RWPE2 (cell line): Measurements from ENCODE around the gene FOXP2.

Experiments
- ATAC-seq: fragments of 200-7000 bp; cut with Tn5 transposase; 3 replicates; pipeline ENCODE4 v1.9.1; 2021; ENCODE audit warnings: low read depth
- DNase-seq: peaks from one replicate; pipeline ENCODE4 v3.0.0-alpha.2; 2020; ENCODE audit warnings: low spot score
- H3K27ac ChIP-seq: fragments of 450-650 bp; 2 replicates; pipeline ENCODE4 v1.5.1; 2017; ENCODE audit warnings: mild to moderate bottlenecking; ENCODE audit not compliant: poor library complexity, severe bottlenecking
- H3K27me3 ChIP-seq: fragments of 250-450 bp; sonication (Bioruptor Pico); 2 replicates; pipeline ENCODE4 v1.5.1; 2021; ENCODE audit warnings: mild to moderate bottlenecking, moderate library complexity; ENCODE audit not compliant: insufficient read depth, poor library complexity, severe bottlenecking
- H3K36me3 ChIP-seq: fragments of 250-450 bp; sonication (Bioruptor Pico); 2 replicates; pipeline ENCODE4 v1.5.1; 2020; ENCODE audit warnings: low read depth, mild to moderate bottlenecking, moderate library complexity
- H3K4me1 ChIP-seq: fragments of 250-450 bp; sonication (Bioruptor Pico); 2 replicates; pipeline ENCODE4 v1.5.1; 2021; ENCODE audit warnings: mild to moderate bottlenecking, moderate library complexity; ENCODE audit not compliant: insufficient read depth, poor library complexity, severe bottlenecking
- H3K4me3 ChIP-seq: fragments of 250-450 bp; sonication (Bioruptor Pico); 2 replicates; pipeline ENCODE4 v1.5.1; 2021; ENCODE audit warnings: mild to moderate bottlenecking, moderate library complexity; ENCODE audit not compliant: severe bottlenecking
- H3K9me3 ChIP-seq: fragments of 250-450 bp; sonication (Bioruptor Pico); 2 replicates; pipeline ENCODE4 v1.5.1; 2021; ENCODE audit warnings: mild to moderate bottlenecking, moderate library complexity; ENCODE audit not compliant: severe bottlenecking
- CTCF ChIP-seq: fragments of 450-650 bp; IDR thresholded peaks from one replicate; pipeline ENCODE4 v1.5.1; 2017; ENCODE audit warnings: mild to moderate bottlenecking, moderate library complexity; ENCODE audit not compliant: poor library complexity, severe bottlenecking

FOXP2 gene

GRCh38 chr7:114414156-114415063 is at the start of gene FOXP2:
Gene FOXP2, plus strand, starts transcription at chr7:114414815. Its CDS starts 11,697 bp downstream, at chr7:114426512.
- DNase-seq (no peak), ATAC-seq (no peak)
- Histone ChIP-seq H3K27ac (no peak within 1 kb of the TSS), H3K36me3 (no peaks in the 10 kb centered on the region), H3K4me3 (no peak within 1 kb of the TSS), H3K27me3 (peaks cover 39% of the 10 kb centered on the region), H3K4me1 (no peaks in the 10 kb centered on the region), H3K9me3 (no peaks in the 10 kb centered on the region)
- no peak for TF ChIP-seq CTCF

- ATAC-seq (no peak), DNase-seq (no peak)
- H3K9me3 ChIP-seq = no peaks in the 10 kb centered on the region
- no peak overlapping the region for H3K4me3 ChIP-seq
- no peak overlapping the region for H3K27ac ChIP-seq
- H3K36me3 ChIP-seq = no peaks in the 10 kb centered on the region
- no peaks in the 10 kb centered on the region for H3K27me3 ChIP-seq
- H3K4me1 ChIP-seq = no peaks in the 10 kb centered on the region
- TF ChIP-seq CTCF = no peak
Observed at GRCh38 chr7:114365791-114366190, 48.8 kb upstream of the FOXP2 start.

GRCh38 chr7:114368492-114368891 is 46.1 kb upstream of the FOXP2 start:
- H3K27me3 ChIP-seq = no peaks in the 10 kb centered on the region
- no peak overlapping the region for H3K4me3 ChIP-seq
- no peaks in the 10 kb centered on the region for H3K36me3 ChIP-seq
- H3K9me3 ChIP-seq = no peaks in the 10 kb centered on the region
- H3K27ac ChIP-seq = no peak overlapping the region
- DNase-seq (no peak), ATAC-seq (no peak)
- no peak for TF ChIP-seq CTCF
- H3K4me1 ChIP-seq = no peaks in the 10 kb centered on the region

- Histone ChIP-seq H3K4me3 (no peak overlapping the region), H3K27me3 (no peaks in the 10 kb centered on the region), H3K4me1 (no peaks in the 10 kb centered on the region), H3K27ac (no peak overlapping the region), H3K9me3 (no peaks in the 10 kb centered on the region), H3K36me3 (no peaks in the 10 kb centered on the region)
- ATAC-seq (no peak), DNase-seq (no peak)
- no peak for TF ChIP-seq CTCF
Observed at GRCh38 chr7:114369294-114369693, 45.3 kb upstream of the FOXP2 start.

GRCh38 chr7:114372619-114373018 is 42.0 kb upstream of the FOXP2 start:
- Histone ChIP-seq H3K36me3 (no peaks in the 10 kb centered on the region), H3K27me3 (peaks cover 2% of the 10 kb centered on the region), H3K9me3 (no peaks in the 10 kb centered on the region), H3K27ac (no peak overlapping the region), H3K4me3 (no peak overlapping the region), H3K4me1 (no peaks in the 10 kb centered on the region)
- no peak for DNase-seq
- no peak for ATAC-seq
- no peak for TF ChIP-seq CTCF
